Activated naive CD4-positive, alpha-beta T cell treated with anti-CD3 and anti-CD28 coated beads, Interleukin-2, amount 50 U/mL, for 72 hours (primary cell): ENCODE data around the gene CD24. TPM values are rescaled to one million over a fixed set of nuclear protein-coding genes. Genes with fewer than 3 reads are reported as not detected.
"Not testable (repeated sequence)": the region's sequence is repeated elsewhere in the genome, so short reads cannot be mapped to it uniquely, and the experiment has no call there.

Source experiments
- ATAC-seq, 2 donors: fragments of 150-1000 bp; cut with Tn5 transposase; 2 replicates each; pipeline ENCODE4 v1.10.0; 2021; ENCODE audit warnings: mild to moderate bottlenecking in 2 of 2, moderate library complexity in 2 of 2
- DNase-seq, 2 donors: peaks; one replicate each; pipeline ENCODE4 v3.0.0; 2021 to 2022; ENCODE audit warnings: low spot score in 2 of 2
- H3K27ac Mint-ChIP-seq, 2 donors: one replicate each; pipeline ENCODE4 v1.8.0; 2022; ENCODE audit warnings: mild to moderate bottlenecking in 2 of 2, mixed read lengths in 2 of 2
- H3K36me3 Mint-ChIP-seq, 2 donors: one replicate each; pipeline ENCODE4 v1.8.0; 2022; ENCODE audit warnings: mixed read lengths in 2 of 2
- H3K9me3 Mint-ChIP-seq, 2 donors: one replicate each; pipeline ENCODE4 v1.8.0; 2022; ENCODE audit warnings: mixed read lengths in 2 of 2
- total RNA-seq, 2 donors: library from RNA; stranded (reverse); gene quantifications; one replicate each; pipeline ENCODE4 v1.2.3, GENCODE V29; 2022

The CD24 gene
- total RNA-seq, 2 donors from 2014 or later, result 0.89 to 1.9 TPM

DNA sequence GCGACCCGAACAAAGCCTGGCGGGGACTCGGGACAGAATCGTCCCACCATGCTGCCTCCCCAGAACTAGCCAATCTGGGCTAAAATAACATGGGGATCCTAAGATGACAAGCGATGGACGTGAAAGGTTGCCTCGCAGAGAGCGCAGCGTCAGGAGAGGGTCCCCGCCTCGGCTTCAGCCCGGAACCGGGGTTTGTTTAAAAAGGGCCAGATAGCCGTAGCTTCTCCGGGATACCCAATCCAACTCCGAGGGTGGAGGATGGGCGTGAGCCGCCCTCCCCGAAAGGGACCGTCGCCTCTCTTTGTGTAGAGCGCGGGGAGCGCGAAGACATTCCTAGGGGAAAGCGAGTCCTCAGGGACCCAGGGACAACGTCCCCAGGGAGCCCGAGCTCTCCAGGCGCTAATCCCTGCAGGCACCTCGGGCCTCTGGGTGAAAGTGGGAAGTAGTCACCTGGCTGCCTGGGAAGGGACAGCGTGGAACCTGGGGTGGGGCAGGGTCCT is 643 bp downstream of the CD24 start:
- no peaks in the 10 kb centered on the region for H3K36me3 Mint-ChIP-seq
- no peak overlapping the region for H3K27ac Mint-ChIP-seq
- peak in 1 of 2 donors; percentile 4 for DNase-seq
- peak in 1 of 2 donors; percentile 14 for ATAC-seq
- H3K9me3 Mint-ChIP-seq, result no peaks in the 10 kb centered on the region

- ATAC-seq, result peak in 1 of 2 donors; percentile 21
- no peaks in the 10 kb centered on the region for H3K36me3 Mint-ChIP-seq
- peak overlapping the region in 1 of 2 donors; percentile 55 for H3K27ac Mint-ChIP-seq
- no peaks in the 10 kb centered on the region for H3K9me3 Mint-ChIP-seq
- DNase-seq, result peak in 1 of 2 donors; percentile 4
Measured at GRCh38 chr6:106973018-106973835, 1.3 kb downstream of the CD24 start.

GRCh38 chr6:106972500-106972899 is 2.0 kb downstream of the CD24 start:
- Mint-ChIP-seq H3K27ac (no peak overlapping the region), H3K9me3 (no peaks in the 10 kb centered on the region), H3K36me3 (no peaks in the 10 kb centered on the region)
- no peak for ATAC-seq
- DNase-seq, result no peak

- DNase-seq, H3K36me3 Mint-ChIP-seq, H3K9me3 Mint-ChIP-seq, H3K27ac Mint-ChIP-seq, ATAC-seq: not testable (repeated sequence)
Measured at GRCh38 chr6:106970769-106971168, 3.8 kb downstream of the CD24 start.

GRCh38 chr6:106967936-106968555 is 6.5 kb downstream of the CD24 start:
- H3K27ac Mint-ChIP-seq, result no peak overlapping the region
- no peak for ATAC-seq
- no peaks in the 10 kb centered on the region for H3K9me3 Mint-ChIP-seq
- no peak for DNase-seq
- H3K36me3 Mint-ChIP-seq, result no peaks in the 10 kb centered on the region

GRCh38 chr6:106966671-106967640 is 7.6 kb downstream of the CD24 start:
- ATAC-seq (no peak), DNase-seq (no peak)
- H3K27ac Mint-ChIP-seq, result no peak overlapping the region
- no peaks in the 10 kb centered on the region for H3K9me3 Mint-ChIP-seq
- H3K36me3 Mint-ChIP-seq, result no peaks in the 10 kb centered on the region

GRCh38 chr6:106966229-106966628 is 8.3 kb downstream of the CD24 start:
- Mint-ChIP-seq H3K27ac (no peak overlapping the region), H3K9me3 (no peaks in the 10 kb centered on the region), H3K36me3 (no peaks in the 10 kb centered on the region)
- DNase-seq, result no peak
- no peak for ATAC-seq

DNA sequence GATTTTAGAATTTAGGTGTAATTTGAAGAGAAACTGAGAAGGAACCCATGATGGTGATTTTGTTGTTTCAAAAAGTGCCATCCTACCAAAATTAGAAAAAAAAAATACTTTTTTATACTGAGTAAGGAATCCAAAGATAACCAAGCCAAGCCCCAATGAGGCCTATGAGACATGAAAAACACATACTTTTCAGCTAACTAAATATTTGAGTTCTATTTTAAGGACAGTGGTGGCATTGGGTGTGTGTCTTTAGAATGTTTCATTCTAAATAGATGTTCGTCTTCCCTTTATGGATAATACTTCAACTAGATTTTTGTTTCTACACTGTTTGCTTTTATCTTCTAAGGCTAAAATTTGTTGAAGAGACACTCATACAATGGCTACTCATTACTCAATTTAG is 9.6 kb downstream of the CD24 start:
- Mint-ChIP-seq H3K36me3 (no peaks in the 10 kb centered on the region), H3K27ac (no peak overlapping the region), H3K9me3 (no peaks in the 10 kb centered on the region)
- DNase-seq (no peak), ATAC-seq (no peak)

- H3K36me3 Mint-ChIP-seq, result no peaks in the 10 kb centered on the region
- H3K27ac Mint-ChIP-seq, result no peak overlapping the region
- DNase-seq, result no peak
- H3K9me3 Mint-ChIP-seq, result no peaks in the 10 kb centered on the region
- no peak for ATAC-seq
Measured at GRCh38 chr6:106964099-106964498, 10.4 kb downstream of the CD24 start.

DNA sequence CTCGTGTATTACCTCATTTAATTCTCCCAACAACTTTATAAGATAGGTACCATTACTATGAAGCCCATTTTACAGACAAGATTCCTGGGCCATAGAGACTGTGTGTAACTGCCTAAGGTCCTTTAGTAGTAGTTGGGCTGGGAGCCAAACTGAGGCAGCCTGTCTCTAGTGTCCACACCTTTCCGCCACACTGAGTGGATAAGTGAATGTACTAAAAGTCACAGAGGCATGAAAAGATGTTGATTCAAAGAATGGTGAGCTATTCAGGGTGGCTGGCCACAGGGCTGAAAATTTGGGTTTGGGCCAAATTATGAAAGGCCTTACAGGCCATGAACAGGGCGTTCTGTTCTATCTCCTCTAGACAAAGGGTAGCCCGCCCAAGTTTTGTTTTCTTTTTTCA is 11.0 kb downstream of the CD24 start:
- H3K27ac Mint-ChIP-seq, result no peak overlapping the region
- H3K9me3 Mint-ChIP-seq, result no peaks in the 10 kb centered on the region
- ATAC-seq (no peak), DNase-seq (no peak)
- no peaks in the 10 kb centered on the region for H3K36me3 Mint-ChIP-seq

GRCh38 chr6:106961801-106962200 is 12.7 kb downstream of the CD24 start:
- H3K36me3 Mint-ChIP-seq, result no peaks in the 10 kb centered on the region
- no peak for ATAC-seq
- no peak overlapping the region for H3K27ac Mint-ChIP-seq
- no peaks in the 10 kb centered on the region for H3K9me3 Mint-ChIP-seq
- no peak for DNase-seq

- DNase-seq (no peak), ATAC-seq (no peak)
- no peaks in the 10 kb centered on the region for H3K9me3 Mint-ChIP-seq
- no peak overlapping the region for H3K27ac Mint-ChIP-seq
- no peaks in the 10 kb centered on the region for H3K36me3 Mint-ChIP-seq
Measured at GRCh38 chr6:106961136-106961535, 13.4 kb downstream of the CD24 start.

- Mint-ChIP-seq H3K9me3 (no peaks in the 10 kb centered on the region), H3K27ac (no peak overlapping the region), H3K36me3 (no peaks in the 10 kb centered on the region)
- no peak for ATAC-seq
- DNase-seq, result no peak
Measured at GRCh38 chr6:106959985-106960384, 14.5 kb downstream of the CD24 start.

DNA sequence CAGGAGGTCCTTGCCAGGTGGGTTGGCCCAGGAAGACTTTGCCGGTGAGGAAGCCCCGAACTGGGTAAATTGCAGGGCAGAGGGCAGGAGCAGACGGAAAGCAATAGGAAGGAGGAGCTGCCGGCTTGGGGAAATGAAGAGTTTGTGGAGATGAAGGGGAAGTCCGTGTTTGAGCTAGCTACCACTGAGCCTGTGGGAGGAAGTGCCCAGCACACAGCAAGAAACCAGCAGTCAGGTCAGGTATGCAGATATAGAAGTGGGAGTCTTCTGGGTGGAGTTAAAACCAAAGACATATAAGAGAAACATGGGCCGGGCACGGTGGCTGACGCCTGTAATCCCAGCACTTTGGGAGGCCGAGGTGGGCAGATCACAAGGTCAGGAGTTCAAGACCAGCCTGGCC is 34.7 kb downstream of the CD24 start:
- ATAC-seq (no peak), DNase-seq (no peak)
- H3K27ac Mint-ChIP-seq, result no peak overlapping the region
- H3K36me3 Mint-ChIP-seq, result no peaks in the 10 kb centered on the region
- no peaks in the 10 kb centered on the region for H3K9me3 Mint-ChIP-seq

GRCh38 chr6:106939208-106939607 is 35.3 kb downstream of the CD24 start:
- no peak overlapping the region for H3K27ac Mint-ChIP-seq
- ATAC-seq (no peak), DNase-seq (no peak)
- no peaks in the 10 kb centered on the region for H3K9me3 Mint-ChIP-seq
- no peaks in the 10 kb centered on the region for H3K36me3 Mint-ChIP-seq

- no peaks in the 10 kb centered on the region for H3K9me3 Mint-ChIP-seq
- no peak for ATAC-seq
- no peak overlapping the region for H3K27ac Mint-ChIP-seq
- peak in 1 of 2 donors; percentile 27 for DNase-seq
- H3K36me3 Mint-ChIP-seq, result no peaks in the 10 kb centered on the region
Measured at GRCh38 chr6:106927531-106928398, 46.8 kb downstream of the CD24 start.
